Measurements from ENCODE around the gene SHB. TPM values are rescaled to one million over a fixed set of nuclear protein-coding genes. Genes with fewer than 3 reads are reported as not detected.

The SHB gene
- total and polyA plus RNA-seq, 2 of the 8 experiments (the other 6 are each of a cell fraction or from before 2014, with no cell fraction given): 4.1 to 12.6 TPM

GRCh38 chr9:38101423-38101822 lies 32.4 kb upstream of the SHB start (continued):
- TF ChIP-seq ZNF274 (IDR thresholded peaks at IDR 0.05; ENCODE audit: borderline replicate concordance, extremely low read depth, low read length): no peak
